Adrenal gland (tissue), 5 donors: ENCODE data around the gene ZBTB4.

Source experiments
- CTCF ChIP-seq, 6 experiments: fragments of 450-650 bp in 4 of 6; fragments of 200-600 bp in 2 of 6; sonication (generic) in 1 of 6; IDR thresholded peaks; 1 replicate in 5 of 6; 2 replicates in 1 of 6; pipeline versions ENCODE4 v1.5.1 to v1.8.0; 2016 to 2021; ENCODE audit warnings: antibody characterized with exemption in 6 of 6, mild to moderate bottlenecking in 2 of 6, moderate library complexity in 1 of 6
- POLR2A ChIP-seq, 2 donors: fragments of 450-650 bp; IDR thresholded peaks; one replicate each; pipeline ENCODE4 v1.6.1; 2017; ENCODE audit warnings: antibody characterized with exemption in 2 of 2, mild to moderate bottlenecking in 2 of 2, moderate library complexity in 1 of 2
- donor health status: DM: no; HTN: no; CAD: no.

GRCh38 chr17:7459961-7460545 lies 19.4 kb downstream of the ZBTB4 start:
- TF ChIP-seq POLR2A (IDR thresholded peaks at IDR 0.05) = no peak
- no peak for TF ChIP-seq CTCF (IDR thresholded peaks at IDR 0.05)
